Small intestine (tissue), 16 donors: ENCODE results near the gene FOXR2. TPM values are rescaled to one million over a fixed set of nuclear protein-coding genes. Genes with fewer than 3 reads are reported as not detected.

Source experiments
- DNase-seq, 2 donors: peaks; one replicate each; pipeline versions ENCODE4 v3.0.0 to v3.0.0-alpha.2; 2013
- FAIRE-seq: peaks from 2 replicates; lab custom pipeline; 2012; peaks lifted over from hg19 to GRCh38; lab: Jason Lieb, UNC
- H3K27ac ChIP-seq, 3 donors: one replicate each; pipeline ENCODE4 v1.5.1; 2013; ENCODE audit warnings: low read length in 2 of 3, mild to moderate bottlenecking in 2 of 3, control low read depth in 1 of 3, inconsistent platforms in 1 of 3, low read depth in 1 of 3, moderate library complexity in 1 of 3
- H3K27me3 ChIP-seq, 3 donors: one replicate each; pipeline ENCODE4 v1.6.1; 2013; ENCODE audit warnings: low read length in 3 of 3, inconsistent platforms in 1 of 3; ENCODE audit not compliant: control insufficient read depth in 3 of 3, insufficient read depth in 3 of 3
- H3K36me3 ChIP-seq, 3 donors: one replicate each; pipeline ENCODE4 v1.6.1; 2013; ENCODE audit warnings: low read length in 3 of 3, inconsistent platforms in 1 of 3, low read depth in 1 of 3, mild to moderate bottlenecking in 1 of 3, moderate library complexity in 1 of 3; ENCODE audit not compliant: control insufficient read depth in 3 of 3, insufficient read depth in 2 of 3
- H3K4me1 ChIP-seq, 3 donors: one replicate each; pipeline ENCODE4 v1.6.1; 2013; ENCODE audit warnings: low read length in 2 of 3, inconsistent platforms in 1 of 3, low read depth in 1 of 3, mild to moderate bottlenecking in 1 of 3, moderate library complexity in 1 of 3; ENCODE audit not compliant: control insufficient read depth in 3 of 3, insufficient read depth in 2 of 3
- H3K4me3 ChIP-seq, 3 donors: one replicate each; pipeline ENCODE4 v1.5.1; 2013; ENCODE audit warnings: low read length in 3 of 3, control low read depth in 1 of 3, inconsistent platforms in 1 of 3, low read depth in 1 of 3, mild to moderate bottlenecking in 1 of 3, moderate library complexity in 1 of 3
- H3K9me3 ChIP-seq, 2 donors: one replicate each; pipeline ENCODE4 v1.6.1; 2013; ENCODE audit warnings: low read depth in 1 of 2, low read length in 1 of 2; ENCODE audit not compliant: control insufficient read depth in 2 of 2, insufficient read depth in 1 of 2
- WGBS, 3 donors: extraction: QIAGEN DNeasy Blood & Tissue Kit; methylation state at CpG; one replicate each; pipeline ENCODE4 v1.1.7; 2013; 5-methylcytosine and 5-hydroxymethylcytosine counted together
- long read RNA-seq, 10 donors: transcript quantifications; one replicate each; lab custom pipeline, GENCODE V29; 2026
- polyA plus RNA-seq, 4 donors: library from polyadenylated mRNA; stranded (reverse) in 3 of 4; unstranded in 1 of 4; fragments of 200-250 nt in 3 of 4; fragments of 120-200 nt in 1 of 4; gene quantifications; one replicate each; pipeline versions ENCODE4 v1.2.1 to v1.2.3, GENCODE V29; 2013
- donor health status: healthy with polysubstance abuse.
- donor health status: control.
- donor health status: control.
- donor health status: Bipolar disorder and iron deficiency.
- donor health status: healthy.

FOXR2 gene
- under 1 TPM in 1 of 4 donors, not detected in 3; 0.56 TPM for polyA plus RNA-seq
- long read RNA-seq, donor 1, partial matches to known transcripts: 0 of 1 reads
- long read RNA-seq, donor 1, other reads (novel, unspliced or antisense): 0 of 1 reads
- long read RNA-seq, donor 2: 0 reads
- long read RNA-seq, donor 3: 0 reads
- long read RNA-seq, donor 4: 0 reads
- long read RNA-seq, donor 5: 0 reads
- long read RNA-seq, donor 6: 0 reads
- long read RNA-seq, donor 7: 0 reads
- long read RNA-seq, donor 8: 0 reads
- long read RNA-seq, donor 9: 0 reads
- long read RNA-seq, donor 10: 0 reads

- Histone ChIP-seq H3K36me3 (no peaks in the 10 kb centered on the region), H3K27me3 (no peaks in the 10 kb centered on the region), H3K9me3 (no peaks in the 10 kb centered on the region), H3K27ac (no peak within 1 kb of the TSS), H3K4me3 (no peak within 1 kb of the TSS), H3K4me1 (no peaks in the 10 kb centered on the region)
- FAIRE-seq (no peak), DNase-seq (no peak)
- WGBS, 3 donors: 64 to 94% (median 86%) methylated on average over 1 of the region's 1 CpG
Observed at GRCh38 chrX:55623100-55623499, at the start of gene FOXR2. Gene FOXR2, plus strand, starts transcription at chrX:55623400. Its CDS starts 312 bp downstream, at chrX:55623712.

- DNase-seq: no peak
- FAIRE-seq: no peak
- Histone ChIP-seq H3K4me1 (no peaks in the 10 kb centered on the region), H3K27ac (no peak overlapping the region), H3K4me3 (no peak overlapping the region), H3K9me3 (no peaks in the 10 kb centered on the region), H3K36me3 (no peaks in the 10 kb centered on the region), H3K27me3 (no peaks in the 10 kb centered on the region)
Observed at GRCh38 chrX:55579115-55579514, 44.1 kb upstream of the FOXR2 start.

- Histone ChIP-seq H3K4me3 (no peak overlapping the region), H3K27me3 (no peaks in the 10 kb centered on the region), H3K4me1 (no peaks in the 10 kb centered on the region), H3K9me3 (no peaks in the 10 kb centered on the region), H3K36me3 (no peaks in the 10 kb centered on the region), H3K27ac (no peak overlapping the region)
- DNase-seq: no peak
- 65 to 88% (median 72%) methylated on average over 1 of the region's 1 CpG for WGBS, 3 donors
- no peak for FAIRE-seq
Observed at GRCh38 chrX:55582447-55582846, 40.8 kb upstream of the FOXR2 start.

GRCh38 chrX:55593296-55593695 is 29.9 kb upstream of the FOXR2 start:
- 73 to 86% (median 76%) methylated on average over 5 of the region's 5 CpGs for WGBS, 3 donors
- FAIRE-seq (no peak), DNase-seq (no peak)
- Histone ChIP-seq H3K9me3 (no peaks in the 10 kb centered on the region), H3K27ac (no peak overlapping the region), H3K4me1 (no peaks in the 10 kb centered on the region), H3K36me3 (no peaks in the 10 kb centered on the region), H3K27me3 (no peaks in the 10 kb centered on the region), H3K4me3 (no peak overlapping the region)

- Histone ChIP-seq H3K4me3 (no peak overlapping the region), H3K4me1 (no peaks in the 10 kb centered on the region), H3K9me3 (no peaks in the 10 kb centered on the region), H3K36me3 (no peaks in the 10 kb centered on the region), H3K27me3 (no peaks in the 10 kb centered on the region), H3K27ac (no peak overlapping the region)
- DNase-seq: no peak
- 83 to 87% (median 86%) methylated on average over 13 of the region's 13 CpGs for WGBS, 3 donors
- FAIRE-seq: no peak
Observed at GRCh38 chrX:55593756-55594257, 29.4 kb upstream of the FOXR2 start.

- FAIRE-seq (no peak), DNase-seq (no peak)
- Histone ChIP-seq H3K9me3 (no peaks in the 10 kb centered on the region), H3K27me3 (no peaks in the 10 kb centered on the region), H3K4me1 (no peaks in the 10 kb centered on the region), H3K4me3 (no peak overlapping the region), H3K27ac (no peak overlapping the region), H3K36me3 (no peaks in the 10 kb centered on the region)
- 74 to 83% (median 80%) methylated on average over 7 of the region's 7 CpGs for WGBS, 3 donors
Observed at GRCh38 chrX:55598333-55598732, 24.9 kb upstream of the FOXR2 start.

- FAIRE-seq (no peak), DNase-seq (no peak)
- WGBS, 3 donors: 49 to 59% (median 54%) methylated on average over 2 of the region's 2 CpGs
- no peaks in the 10 kb centered on the region for H3K27me3 ChIP-seq
- no peaks in the 10 kb centered on the region for H3K9me3 ChIP-seq
- H3K4me3 ChIP-seq: no peak overlapping the region
- no peaks in the 10 kb centered on the region for H3K4me1 ChIP-seq
- H3K27ac ChIP-seq: no peak overlapping the region
- no peaks in the 10 kb centered on the region for H3K36me3 ChIP-seq
Observed at GRCh38 chrX:55619547-55619946, 3.7 kb upstream of the FOXR2 start.

- no peaks in the 10 kb centered on the region for H3K36me3 ChIP-seq
- no peak for DNase-seq
- H3K9me3 ChIP-seq: no peaks in the 10 kb centered on the region
- 38 to 65% (median 39%) methylated on average over 5 of the region's 5 CpGs for WGBS, 3 donors
- H3K4me1 ChIP-seq: no peaks in the 10 kb centered on the region
- H3K27me3 ChIP-seq: no peaks in the 10 kb centered on the region
- H3K27ac ChIP-seq: no peak overlapping the region
- FAIRE-seq: no peak
- H3K4me3 ChIP-seq: no peak overlapping the region
Observed at GRCh38 chrX:55624403-55624802, 1.2 kb downstream of the FOXR2 start.

GRCh38 chrX:55636109-55636508 is 12.9 kb downstream of the FOXR2 start:
- no peaks in the 10 kb centered on the region for H3K36me3 ChIP-seq
- no peak for DNase-seq
- H3K27ac ChIP-seq: no peak overlapping the region
- FAIRE-seq: no peak
- H3K27me3 ChIP-seq: no peaks in the 10 kb centered on the region
- H3K9me3 ChIP-seq: peaks cover 0 to 7% of the 10 kb centered on the region in 2 donors
- 62 to 83% (median 78%) methylated on average over 8 of the region's 8 CpGs for WGBS, 3 donors
- H3K4me1 ChIP-seq: no peaks in the 10 kb centered on the region
- H3K4me3 ChIP-seq: no peak overlapping the region
